ENCODE results near the gene POLR1A.

DNA sequence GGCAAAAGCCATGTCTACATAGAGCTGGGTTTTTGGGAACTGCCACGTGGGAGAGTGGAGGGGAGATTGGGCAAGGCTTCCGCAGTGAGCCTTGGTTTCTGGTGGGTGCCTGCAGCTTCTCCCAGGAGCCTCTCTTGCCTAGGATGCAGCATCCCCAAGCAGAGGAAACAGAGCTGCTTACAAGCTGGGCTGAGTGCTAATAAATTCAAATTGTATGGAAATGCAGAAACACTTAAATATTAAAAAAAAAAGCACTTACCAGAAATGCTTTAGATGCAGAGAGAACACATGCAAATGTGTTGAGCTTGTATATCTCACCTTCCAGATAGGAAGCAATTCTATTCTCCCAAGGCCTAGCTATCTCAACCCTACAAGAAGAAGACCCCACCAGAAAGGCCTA, 120.9 kb downstream of the POLR1A start:
- TF ChIP-seq TCF7L2 (IDR thresholded peaks at IDR 0.05; ENCODE audit: low read depth, low read length) (no peak), POLR2AphosphoS5 (IDR thresholded peaks at IDR 0.05; ENCODE audit: low read depth, low read length) (no peak), SIN3A (IDR thresholded peaks at IDR 0.05; ENCODE audit: borderline replicate concordance, insufficient read depth, low read depth, low read length) (no peak)
- TF ChIP-seq, protein P1, sequence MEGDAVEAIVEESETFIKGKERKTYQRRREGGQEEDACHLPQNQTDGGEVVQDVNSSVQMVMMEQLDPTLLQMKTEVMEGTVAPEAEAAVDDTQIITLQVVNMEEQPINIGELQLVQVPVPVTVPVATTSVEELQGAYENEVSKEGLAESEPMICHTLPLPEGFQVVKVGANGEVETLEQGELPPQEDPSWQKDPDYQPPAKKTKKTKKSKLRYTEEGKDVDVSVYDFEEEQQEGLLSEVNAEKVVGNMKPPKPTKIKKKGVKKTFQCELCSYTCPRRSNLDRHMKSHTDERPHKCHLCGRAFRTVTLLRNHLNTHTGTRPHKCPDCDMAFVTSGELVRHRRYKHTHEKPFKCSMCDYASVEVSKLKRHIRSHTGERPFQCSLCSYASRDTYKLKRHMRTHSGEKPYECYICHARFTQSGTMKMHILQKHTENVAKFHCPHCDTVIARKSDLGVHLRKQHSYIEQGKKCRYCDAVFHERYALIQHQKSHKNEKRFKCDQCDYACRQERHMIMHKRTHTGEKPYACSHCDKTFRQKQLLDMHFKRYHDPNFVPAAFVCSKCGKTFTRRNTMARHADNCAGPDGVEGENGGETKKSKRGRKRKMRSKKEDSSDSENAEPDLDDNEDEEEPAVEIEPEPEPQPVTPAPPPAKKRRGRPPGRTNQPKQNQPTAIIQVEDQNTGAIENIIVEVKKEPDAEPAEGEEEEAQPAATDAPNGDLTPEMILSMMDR (IDR thresholded peaks at IDR 0.05): no peak
- TF ChIP-seq, protein P2, sequence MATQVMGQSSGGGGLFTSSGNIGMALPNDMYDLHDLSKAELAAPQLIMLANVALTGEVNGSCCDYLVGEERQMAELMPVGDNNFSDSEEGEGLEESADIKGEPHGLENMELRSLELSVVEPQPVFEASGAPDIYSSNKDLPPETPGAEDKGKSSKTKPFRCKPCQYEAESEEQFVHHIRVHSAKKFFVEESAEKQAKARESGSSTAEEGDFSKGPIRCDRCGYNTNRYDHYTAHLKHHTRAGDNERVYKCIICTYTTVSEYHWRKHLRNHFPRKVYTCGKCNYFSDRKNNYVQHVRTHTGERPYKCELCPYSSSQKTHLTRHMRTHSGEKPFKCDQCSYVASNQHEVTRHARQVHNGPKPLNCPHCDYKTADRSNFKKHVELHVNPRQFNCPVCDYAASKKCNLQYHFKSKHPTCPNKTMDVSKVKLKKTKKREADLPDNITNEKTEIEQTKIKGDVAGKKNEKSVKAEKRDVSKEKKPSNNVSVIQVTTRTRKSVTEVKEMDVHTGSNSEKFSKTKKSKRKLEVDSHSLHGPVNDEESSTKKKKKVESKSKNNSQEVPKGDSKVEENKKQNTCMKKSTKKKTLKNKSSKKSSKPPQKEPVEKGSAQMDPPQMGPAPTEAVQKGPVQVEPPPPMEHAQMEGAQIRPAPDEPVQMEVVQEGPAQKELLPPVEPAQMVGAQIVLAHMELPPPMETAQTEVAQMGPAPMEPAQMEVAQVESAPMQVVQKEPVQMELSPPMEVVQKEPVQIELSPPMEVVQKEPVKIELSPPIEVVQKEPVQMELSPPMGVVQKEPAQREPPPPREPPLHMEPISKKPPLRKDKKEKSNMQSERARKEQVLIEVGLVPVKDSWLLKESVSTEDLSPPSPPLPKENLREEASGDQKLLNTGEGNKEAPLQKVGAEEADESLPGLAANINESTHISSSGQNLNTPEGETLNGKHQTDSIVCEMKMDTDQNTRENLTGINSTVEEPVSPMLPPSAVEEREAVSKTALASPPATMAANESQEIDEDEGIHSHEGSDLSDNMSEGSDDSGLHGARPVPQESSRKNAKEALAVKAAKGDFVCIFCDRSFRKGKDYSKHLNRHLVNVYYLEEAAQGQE (IDR thresholded peaks at IDR 0.05; ENCODE audit: insufficient read depth in 1 of 2, low read depth in 2 of 2, low read length in 1 of 2): no peak

Data from Panc1 (cell line).